ENCODE results near the gene PLPPR3. TPM values are rescaled to one million over a fixed set of nuclear protein-coding genes. Genes with fewer than 3 reads are reported as not detected.

Gene PLPPR3
- polyA plus RNA-seq, 1 experiment = 1.1 TPM

- POLR2A ChIA-PET = no interaction called here
- H3K4me3 ChIP-seq (ENCODE audit: low read depth, low read length) = no peak overlapping the region
- TF ChIP-seq CTCF (IDR thresholded peaks at IDR 0.05; ENCODE audit: insufficient read depth, low read depth, low read length) = no peak
- CTCF ChIA-PET = interaction anchor here (0.6 kb wide), 1 partner anchor 90 kb away, joined by 3 read pairs; no protein-coding TSS in a partner anchor
- H3K36me3 ChIP-seq (ENCODE audit: control insufficient read depth, insufficient read depth, low read length) = peaks cover 26% of the 10 kb centered on the region
- no peak for DNase-seq (ENCODE audit: low read depth)
- no peaks in the 10 kb centered on the region for H3K27me3 ChIP-seq (ENCODE audit: control insufficient read depth, insufficient read depth, low read length)
Observed at GRCh38 chr19:868458-869244, 46.9 kb upstream of the PLPPR3 start.

DNA sequence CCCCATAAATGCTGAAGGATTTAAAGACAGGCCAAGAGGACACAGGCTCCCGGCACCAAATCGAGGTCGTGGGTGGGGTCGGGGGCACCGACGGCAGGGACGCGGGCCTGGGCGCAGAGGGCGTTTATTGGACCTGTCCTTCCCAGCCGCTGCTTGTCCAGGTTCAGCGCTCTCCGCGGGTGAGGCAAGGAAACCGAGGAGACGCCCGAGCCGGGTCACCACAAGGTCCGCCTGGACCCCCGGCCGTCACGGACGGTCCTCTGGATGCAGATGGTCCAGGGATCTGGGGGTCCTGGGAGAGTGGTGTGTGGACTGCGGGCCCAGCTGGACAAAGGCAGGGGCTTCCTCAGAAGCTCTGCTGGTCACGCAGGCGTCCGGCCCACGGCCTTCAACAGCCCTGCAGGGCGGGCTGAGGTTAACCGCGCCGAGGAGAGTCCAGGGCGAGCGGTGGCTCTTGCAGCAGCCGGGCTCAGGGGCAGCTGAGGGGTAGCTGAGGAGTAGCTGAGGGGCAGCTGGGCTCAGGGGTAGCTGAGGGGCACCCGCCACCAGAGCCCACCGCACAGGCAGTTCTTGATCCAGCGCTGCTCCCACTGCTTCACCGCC, 46.2 kb upstream of the PLPPR3 start:
- no peak for DNase-seq (ENCODE audit: low read depth)
- no peak for TF ChIP-seq CTCF (IDR thresholded peaks at IDR 0.05; ENCODE audit: insufficient read depth, low read depth, low read length)
- ChIA-PET POLR2A (no interaction called here), CTCF (no interaction called here)
- no peak overlapping the region for H3K4me3 ChIP-seq (ENCODE audit: low read depth, low read length)
- H3K36me3 ChIP-seq (ENCODE audit: control insufficient read depth, insufficient read depth, low read length) = peaks cover 23% of the 10 kb centered on the region
- H3K27me3 ChIP-seq (ENCODE audit: control insufficient read depth, insufficient read depth, low read length) = no peaks in the 10 kb centered on the region

- Histone ChIP-seq H3K27me3 (ENCODE audit: control insufficient read depth, insufficient read depth, low read length) (no peaks in the 10 kb centered on the region), H3K4me3 (ENCODE audit: low read depth, low read length) (no peak overlapping the region), H3K36me3 (ENCODE audit: control insufficient read depth, insufficient read depth, low read length) (peaks cover 23% of the 10 kb centered on the region)
- CTCF ChIA-PET = interaction anchor here (0.6 kb wide), 1 partner anchor 12 kb away, joined by 3 read pairs; no protein-coding TSS in a partner anchor
- no peak for TF ChIP-seq CTCF (IDR thresholded peaks at IDR 0.05; ENCODE audit: insufficient read depth, low read depth, low read length)
- POLR2A ChIA-PET = no interaction called here
- no peak for DNase-seq (ENCODE audit: low read depth)
Observed at GRCh38 chr19:867301-867793, 45.6 kb upstream of the PLPPR3 start.

DNA sequence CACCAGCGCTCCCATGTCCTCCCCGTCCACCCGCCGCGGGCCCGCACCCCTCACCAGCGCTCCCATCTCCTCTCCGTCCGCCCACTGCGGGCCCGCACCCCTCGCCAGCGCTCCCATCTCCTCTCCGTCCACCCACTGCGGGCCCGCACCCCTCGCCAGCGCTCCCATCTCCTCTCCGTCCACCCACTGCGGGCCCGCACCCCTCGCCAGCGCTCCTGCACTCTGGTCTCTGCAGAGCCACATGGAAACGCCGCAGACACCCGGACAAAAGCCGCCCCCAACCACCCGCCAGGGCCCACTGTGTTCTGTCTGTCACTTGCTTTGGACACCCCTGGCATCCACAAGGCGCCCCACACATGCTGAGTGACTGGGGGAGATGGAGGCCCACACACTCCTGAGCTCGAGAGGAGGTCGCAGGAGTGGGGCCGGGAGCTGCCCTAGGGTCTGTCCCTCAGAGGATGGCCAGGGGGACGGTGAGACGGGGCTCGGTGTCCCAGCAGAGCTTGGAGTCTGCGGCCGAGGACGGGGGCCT, 45.1 kb upstream of the PLPPR3 start:
- TF ChIP-seq CTCF (IDR thresholded peaks at IDR 0.05; ENCODE audit: insufficient read depth, low read depth, low read length) = no peak
- H3K27me3 ChIP-seq (ENCODE audit: control insufficient read depth, insufficient read depth, low read length) = no peaks in the 10 kb centered on the region
- H3K4me3 ChIP-seq (ENCODE audit: low read depth, low read length) = no peak overlapping the region
- DNase-seq (ENCODE audit: low read depth) = no peak
- H3K36me3 ChIP-seq (ENCODE audit: control insufficient read depth, insufficient read depth, low read length) = peaks cover 21% of the 10 kb centered on the region
- CTCF ChIA-PET = interaction anchor here (0.6 kb wide), 1 partner anchor 12 kb away, joined by 3 read pairs; no protein-coding TSS in a partner anchor
- POLR2A ChIA-PET = no interaction called here

DNA sequence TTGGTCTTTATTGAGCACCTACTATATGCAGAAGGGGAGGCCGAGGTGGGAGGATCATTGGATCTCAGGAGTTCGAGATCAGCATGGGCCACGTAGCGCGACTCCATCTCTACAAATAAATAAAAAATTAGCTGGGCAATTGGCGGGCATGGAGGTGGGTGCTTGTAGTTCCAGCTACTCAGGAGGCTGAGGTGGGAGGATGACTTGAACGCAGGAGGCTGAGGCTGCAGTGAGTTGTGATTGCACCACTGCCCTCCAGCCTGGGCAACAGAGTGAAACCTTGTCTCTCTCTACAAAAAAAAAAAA, 41.5 kb upstream of the PLPPR3 start:
- TF ChIP-seq CTCF (IDR thresholded peaks at IDR 0.05; ENCODE audit: insufficient read depth, low read depth, low read length) = no peak
- ChIA-PET CTCF (interaction anchor here (0.7 to 2.4 kb wide), 22 partner anchors 9 to 163 kb away, joined by 3 to 23 read pairs (median 4); partner anchors contain the start of genes CNN2, RNU6-9 and WDR18), POLR2A (no interaction called here)
- Histone ChIP-seq H3K4me3 (ENCODE audit: low read depth, low read length) (no peak overlapping the region), H3K36me3 (ENCODE audit: control insufficient read depth, insufficient read depth, low read length) (peaks cover 9% of the 10 kb centered on the region), H3K27me3 (ENCODE audit: control insufficient read depth, insufficient read depth, low read length) (no peaks in the 10 kb centered on the region)
- DNase-seq (ENCODE audit: low read depth) = no peak

Measured in BJ (cell line).